GM12872 (cell line): ENCODE measurements around the gene SLC66A2.

Source experiments
- TF ChIP-seq, protein P1 (sequence below): IDR thresholded peaks from 3 replicates; pipeline ENCODE4 v1.5.1; 2011; ENCODE audit warnings: low read depth, mild to moderate bottlenecking, low read length, moderate library complexity; ENCODE audit not compliant: insufficient read depth

SLC66A2 gene

DNA sequence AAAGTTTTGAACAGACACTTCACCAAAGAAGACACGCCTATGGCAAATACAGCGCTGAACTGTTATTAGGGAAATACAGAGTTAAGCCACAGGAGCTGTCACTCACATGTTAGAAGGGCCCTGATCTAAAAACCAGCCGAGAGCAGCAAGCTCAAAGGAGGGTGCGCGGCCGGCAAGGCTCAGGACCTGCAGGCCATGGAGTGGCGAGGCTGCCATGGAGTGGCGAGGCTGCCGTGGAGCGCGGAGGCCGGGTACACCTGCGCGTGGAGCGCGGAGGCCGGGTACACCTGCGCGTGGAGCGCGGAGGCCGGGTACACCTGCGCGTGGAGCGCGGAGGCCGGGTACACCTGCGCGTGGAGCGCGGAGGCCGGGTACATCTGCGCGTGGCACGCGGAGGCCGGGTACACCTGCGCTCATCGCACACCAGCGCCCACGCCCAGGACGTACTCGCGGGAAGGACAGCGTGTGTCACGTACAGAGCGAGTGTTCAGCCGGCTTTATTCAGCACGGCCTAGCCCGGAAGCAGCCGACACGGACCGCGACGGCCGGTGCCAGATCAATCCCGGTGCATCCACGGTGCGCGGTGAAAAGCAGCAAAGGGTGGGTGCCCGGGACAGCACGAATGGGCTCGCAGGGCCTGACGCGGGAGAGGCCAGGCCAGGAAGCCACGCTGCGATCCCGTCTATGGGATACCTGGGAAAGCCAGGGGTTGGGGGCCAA is 68.8 kb downstream of the SLC66A2 start:
- TF ChIP-seq, protein P1, sequence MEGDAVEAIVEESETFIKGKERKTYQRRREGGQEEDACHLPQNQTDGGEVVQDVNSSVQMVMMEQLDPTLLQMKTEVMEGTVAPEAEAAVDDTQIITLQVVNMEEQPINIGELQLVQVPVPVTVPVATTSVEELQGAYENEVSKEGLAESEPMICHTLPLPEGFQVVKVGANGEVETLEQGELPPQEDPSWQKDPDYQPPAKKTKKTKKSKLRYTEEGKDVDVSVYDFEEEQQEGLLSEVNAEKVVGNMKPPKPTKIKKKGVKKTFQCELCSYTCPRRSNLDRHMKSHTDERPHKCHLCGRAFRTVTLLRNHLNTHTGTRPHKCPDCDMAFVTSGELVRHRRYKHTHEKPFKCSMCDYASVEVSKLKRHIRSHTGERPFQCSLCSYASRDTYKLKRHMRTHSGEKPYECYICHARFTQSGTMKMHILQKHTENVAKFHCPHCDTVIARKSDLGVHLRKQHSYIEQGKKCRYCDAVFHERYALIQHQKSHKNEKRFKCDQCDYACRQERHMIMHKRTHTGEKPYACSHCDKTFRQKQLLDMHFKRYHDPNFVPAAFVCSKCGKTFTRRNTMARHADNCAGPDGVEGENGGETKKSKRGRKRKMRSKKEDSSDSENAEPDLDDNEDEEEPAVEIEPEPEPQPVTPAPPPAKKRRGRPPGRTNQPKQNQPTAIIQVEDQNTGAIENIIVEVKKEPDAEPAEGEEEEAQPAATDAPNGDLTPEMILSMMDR: no peak

GRCh38 chr18:79881695-79882094 is 69.8 kb downstream of the SLC66A2 start:
- TF ChIP-seq, protein P1: no peak

DNA sequence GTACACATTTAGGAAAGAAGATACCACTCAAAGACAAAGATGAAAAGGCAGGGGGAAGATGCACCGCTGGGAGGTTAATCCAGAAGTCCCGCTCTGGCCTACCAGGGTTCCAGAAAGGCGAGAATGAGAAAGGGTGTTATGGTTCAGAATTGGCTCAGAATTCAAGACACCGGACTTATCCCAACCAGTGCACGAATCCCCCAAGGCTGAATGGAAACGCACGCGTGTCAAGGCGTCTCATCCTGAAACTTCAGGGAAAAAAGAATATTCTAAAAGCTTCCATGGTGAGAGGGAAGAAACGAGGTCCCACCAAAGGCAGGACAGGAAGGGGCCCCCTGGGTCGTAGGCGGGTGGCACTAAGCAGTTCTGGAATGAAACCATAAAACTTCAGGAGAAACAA is 71.9 kb downstream of the SLC66A2 start:
- TF ChIP-seq, protein P1: no peak

GRCh38 chr18:79878741-79879378 is 72.6 kb downstream of the SLC66A2 start:
- TF ChIP-seq, protein P1: no peak

DNA sequence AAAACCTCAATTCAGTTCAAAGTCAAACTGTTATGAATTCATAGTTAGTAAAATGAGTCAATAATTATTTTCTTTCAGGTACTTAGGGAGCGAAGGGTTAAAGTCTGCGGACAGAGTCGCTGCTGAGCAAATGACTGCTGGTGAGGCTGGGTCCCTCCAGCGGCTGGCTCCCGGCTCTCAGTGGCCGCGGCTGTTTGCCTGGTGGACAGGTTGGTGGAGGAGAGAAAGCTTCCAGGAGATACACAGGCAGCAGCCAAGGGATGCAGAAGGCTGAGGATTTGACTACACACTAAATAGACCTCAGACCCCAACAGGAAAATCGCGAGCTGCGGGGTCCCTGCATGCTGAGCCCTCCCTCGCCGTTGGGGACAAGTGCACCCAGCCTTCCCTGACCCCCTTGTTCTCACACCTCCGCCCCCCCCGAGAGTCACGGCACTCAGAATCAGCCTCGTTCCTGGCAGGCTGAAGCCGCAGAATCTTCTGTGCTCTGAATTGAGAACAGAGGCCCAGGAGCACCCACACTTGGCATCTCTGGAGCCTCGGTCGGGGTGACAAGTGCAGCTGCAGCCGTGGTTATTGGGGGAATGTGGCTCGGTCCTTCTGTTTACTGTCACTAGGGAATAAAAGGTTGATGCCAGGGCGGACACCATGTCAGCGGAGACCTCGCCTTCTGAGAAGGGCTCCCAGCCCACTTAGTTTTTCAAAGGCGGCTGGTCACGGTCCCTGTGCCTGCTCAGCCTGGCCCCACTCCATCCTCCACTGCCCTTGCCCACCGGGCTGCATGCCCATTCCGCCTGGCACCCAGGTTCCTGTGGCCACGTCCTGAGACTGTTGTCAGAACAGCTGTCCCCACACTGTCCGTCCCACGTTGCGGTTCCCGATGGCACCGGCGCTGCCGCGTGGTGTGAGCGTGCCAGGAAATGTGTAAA is 74.0 kb downstream of the SLC66A2 start:
- TF ChIP-seq, protein P1: no peak

GRCh38 chr18:79876497-79876896 is 75.0 kb downstream of the SLC66A2 start:
- TF ChIP-seq, protein P1: no peak

GRCh38 chr18:79875931-79876461 is 75.5 kb downstream of the SLC66A2 start:
- TF ChIP-seq, protein P1: no peak
